HG02759 (cell line): Measurements from ENCODE around the gene RPL10A.
"Not testable (repeated sequence)": the region's sequence is repeated elsewhere in the genome, so short reads cannot be mapped to it uniquely, and the experiment has no call there.

Experiments used
- ATAC-seq: cut with Tn5 transposase; IDR thresholded peaks from one replicate; pipeline ENCODE4 v1.9.1; 2021; ENCODE audit warnings: mild to moderate bottlenecking, moderate library complexity; ENCODE audit not compliant: unreplicated experiment

The RPL10A gene

GRCh38 chr6:35468181-35468979, at the start of gene RPL10A:
Gene RPL10A (plus strand): TSS chr6:35468401. CDS start chr6:35468435, 34 bp downstream.
- peak; percentile 76 for ATAC-seq

GRCh38 chr6:35419417-35419816, 48.8 kb upstream of the RPL10A start:
- no peak for ATAC-seq

GRCh38 chr6:35419961-35420360, 48.2 kb upstream of the RPL10A start:
- no peak for ATAC-seq

- no peak for ATAC-seq
These were observed 42.9 kb upstream of the RPL10A start for GRCh38 chr6:35425284-35425683.

- ATAC-seq: no peak
These were observed 42.1 kb upstream of the RPL10A start for GRCh38 chr6:35426074-35426473.

GRCh38 chr6:35427435-35427834, 40.8 kb upstream of the RPL10A start:
- ATAC-seq: no peak

GRCh38 chr6:35427851-35428321, 40.3 kb upstream of the RPL10A start:
- no peak for ATAC-seq

GRCh38 chr6:35428421-35429149, 39.6 kb upstream of the RPL10A start:
- no peak for ATAC-seq

GRCh38 chr6:35429463-35429862, 38.7 kb upstream of the RPL10A start:
- no peak for ATAC-seq

GRCh38 chr6:35432291-35432690, 35.9 kb upstream of the RPL10A start:
- ATAC-seq: no peak

- not testable (repeated sequence) for ATAC-seq
These were observed 35.5 kb upstream of the RPL10A start for GRCh38 chr6:35432702-35433101.

- no peak for ATAC-seq
These were observed 32.9 kb upstream of the RPL10A start for GRCh38 chr6:35435074-35435837.

- no peak for ATAC-seq
These were observed 31.9 kb upstream of the RPL10A start for GRCh38 chr6:35436071-35436857.

GRCh38 chr6:35438378-35439065, 29.7 kb upstream of the RPL10A start:
- not testable (repeated sequence) for ATAC-seq

GRCh38 chr6:35439308-35439707, 28.9 kb upstream of the RPL10A start:
- no peak for ATAC-seq

GRCh38 chr6:35441205-35441604, 27.0 kb upstream of the RPL10A start:
- no peak for ATAC-seq

GRCh38 chr6:35441642-35442041, 26.6 kb upstream of the RPL10A start:
- ATAC-seq: no peak

GRCh38 chr6:35442693-35443092, 25.5 kb upstream of the RPL10A start:
- ATAC-seq: no peak

- ATAC-seq: no peak
These were observed 24.7 kb upstream of the RPL10A start for GRCh38 chr6:35443341-35444030.
